Left lung (tissue), 10 donors: ENCODE data around the gene EPM2A. TPM values are rescaled to one million over a fixed set of nuclear protein-coding genes. Genes with fewer than 3 reads are reported as not detected.

Experiments used
- ATAC-seq: fragments of 200-7000 bp; cut with Tn5 transposase; one replicate; pipeline ENCODE4 v1.9.1; 2020; ENCODE audit warnings: moderate library complexity
- DNase-seq, 4 donors: peaks; one replicate each; pipeline ENCODE4 v3.0.0-alpha.2; 2013 to 2020
- H3K27ac ChIP-seq, 2 donors: fragments of 200-600 bp; sonication (generic) in 1 of 2; one replicate each; pipeline versions ENCODE4 v1.5.0 to v1.8.0; 2020 to 2021
- H3K27me3 ChIP-seq, 2 donors: fragments of 200-600 bp; sonication (generic) in 1 of 2; one replicate each; pipeline versions ENCODE4 v1.5.0 to v1.8.0; 2020 to 2021
- H3K36me3 ChIP-seq, 2 donors: fragments of 200-600 bp; sonication (generic) in 1 of 2; one replicate each; pipeline versions ENCODE4 v1.5.0 to v1.8.0; 2020 to 2021
- H3K4me1 ChIP-seq, 2 donors: fragments of 200-600 bp; one replicate each; pipeline ENCODE4 v1.8.0; 2021
- H3K4me3 ChIP-seq, 2 donors: fragments of 200-600 bp; sonication (generic) in 1 of 2; one replicate each; pipeline versions ENCODE4 v1.5.0 to v1.8.0; 2020 to 2021; ENCODE audit warnings: mild to moderate bottlenecking in 1 of 2
- H3K9me3 ChIP-seq, 2 donors: fragments of 200-600 bp; sonication (generic) in 1 of 2; one replicate each; pipeline versions ENCODE4 v1.5.0 to v1.8.0; 2020 to 2021
- CTCF ChIP-seq, 2 donors: fragments of 200-600 bp; sonication (generic) in 1 of 2; IDR thresholded peaks; one replicate each; pipeline versions ENCODE4 v1.5.0 to v1.8.0; 2021; ENCODE audit warnings: antibody characterized with exemption in 2 of 2
- intact Hi-C, 2 donors: fragments of 100-400 bp; cut with DNase I; formaldehyde crosslinking; loops; one replicate each; pipeline versions ENCODE4 v1.11.2 to v1.14.2; 2022
- polyA plus RNA-seq, 6 donors: library from polyadenylated mRNA; unstranded; fragments of 120-200 nt; gene quantifications; one replicate each; pipeline ENCODE4 v1.2.1, GENCODE V29; 2013; ENCODE audit not compliant: insufficient read length in 6 of 6
- total RNA-seq, 2 donors: library from RNA; stranded (reverse); fragmentation: NEBNext Ultra II Directional; extraction: Animal tissue kit (Norgen Biotek cat#: 25700); gene quantifications; one replicate each; pipeline ENCODE4 v1.2.1, GENCODE V29; 2021
- donor health status: DM: no; HTN: yes; CAD: no.
- donor health status: DM: no; HTN: no; CAD: no.

Gene EPM2A
- total and polyA plus RNA-seq, 8 donors = 4.9 to 11.0 (median 6.7) TPM

- Histone ChIP-seq H3K4me3 (no peak overlapping the region), H3K9me3 (no peaks in the 10 kb centered on the region), H3K27me3 (no peaks in the 10 kb centered on the region), H3K36me3 (peaks cover 0 to 3% of the 10 kb centered on the region in 2 donors), H3K4me1 (no peaks in the 10 kb centered on the region), H3K27ac (no peak overlapping the region)
- no peak for TF ChIP-seq CTCF (IDR thresholded peaks at IDR 0.05)
- intact Hi-C loops = no loop called here
- ATAC-seq (no peak), DNase-seq (no peak)
Observed at GRCh38 chr6:145673504-145673903, 61.8 kb downstream of the EPM2A start.

GRCh38 chr6:145670311-145670710 lies 65.0 kb downstream of the EPM2A start:
- no peaks in the 10 kb centered on the region for H3K27me3 ChIP-seq
- peaks cover 0 to 3% of the 10 kb centered on the region in 2 donors for H3K36me3 ChIP-seq
- H3K9me3 ChIP-seq = no peaks in the 10 kb centered on the region
- no peak for TF ChIP-seq CTCF (IDR thresholded peaks at IDR 0.05)
- intact Hi-C loops = no loop called here
- no peak overlapping the region for H3K4me3 ChIP-seq
- H3K4me1 ChIP-seq = no peaks in the 10 kb centered on the region
- ATAC-seq = no peak
- DNase-seq = no peak
- H3K27ac ChIP-seq = no peak overlapping the region

- Histone ChIP-seq H3K4me1 (no peaks in the 10 kb centered on the region), H3K36me3 (peaks cover 0 to 3% of the 10 kb centered on the region in 2 donors), H3K9me3 (no peaks in the 10 kb centered on the region), H3K27ac (no peak overlapping the region), H3K27me3 (no peaks in the 10 kb centered on the region), H3K4me3 (no peak overlapping the region)
- intact Hi-C loops = no loop called here
- TF ChIP-seq CTCF (IDR thresholded peaks at IDR 0.05) = no peak
- DNase-seq = no peak
- ATAC-seq = no peak
Observed at GRCh38 chr6:145669627-145670034, 65.7 kb downstream of the EPM2A start.

- peaks cover 0 to 3% of the 10 kb centered on the region in 2 donors for H3K36me3 ChIP-seq
- no peaks in the 10 kb centered on the region for H3K9me3 ChIP-seq
- no peak overlapping the region for H3K27ac ChIP-seq
- H3K4me1 ChIP-seq = no peaks in the 10 kb centered on the region
- no peaks in the 10 kb centered on the region for H3K27me3 ChIP-seq
- ATAC-seq = no peak
- intact Hi-C loops = no loop called here
- TF ChIP-seq CTCF (IDR thresholded peaks at IDR 0.05) = no peak
- no peak for DNase-seq
- H3K4me3 ChIP-seq = no peak overlapping the region
Observed at GRCh38 chr6:145668844-145669243, 66.5 kb downstream of the EPM2A start.

- Histone ChIP-seq H3K4me3 (no peak overlapping the region), H3K27me3 (no peaks in the 10 kb centered on the region), H3K4me1 (no peaks in the 10 kb centered on the region), H3K36me3 (no peaks in the 10 kb centered on the region), H3K27ac (no peak overlapping the region), H3K9me3 (no peaks in the 10 kb centered on the region)
- intact Hi-C loops = no loop called here
- ATAC-seq (no peak), DNase-seq (no peak)
- TF ChIP-seq CTCF (IDR thresholded peaks at IDR 0.05) = no peak
Observed at GRCh38 chr6:145660676-145661075, 74.6 kb downstream of the EPM2A start.
